Choroid plexus epithelial cell (primary cell): Measurements from ENCODE around the gene SPOCK3.

ENCODE experiments used
- DNase-seq: peaks from one replicate; pipeline ENCODE4 v3.0.0-alpha.2; 2010; ENCODE audit warnings: low read depth
- H3K4me3 ChIP-seq: 2 replicates; pipeline ENCODE4 v1.5.1; 2011; ENCODE audit warnings: low read depth, mild to moderate bottlenecking, control low read depth, low read length, moderate library complexity
- CTCF ChIP-seq: conservative IDR thresholded peaks from 2 replicates; pipeline ENCODE4 v1.5.1; 2011; ENCODE audit warnings: low read depth, mild to moderate bottlenecking, control low read depth, inconsistent platforms, low read length, moderate library complexity

Gene SPOCK3

GRCh38 chr4:167177925-167178324, 56.4 kb downstream of the SPOCK3 start:
- DNase-seq, result no peak

GRCh38 chr4:167176723-167177367, 57.4 kb downstream of the SPOCK3 start:
- no peak overlapping the region for H3K4me3 ChIP-seq
- TF ChIP-seq CTCF, result no peak
- DNase-seq, result no peak

More at GRCh38 chr4:167177925-167178324, 56.4 kb downstream of the SPOCK3 start:
- no peak for TF ChIP-seq CTCF
- H3K4me3 ChIP-seq, result no peak overlapping the region

- TF ChIP-seq CTCF, result no peak
Observed at GRCh38 chr4:167171928-167172327, 62.4 kb downstream of the SPOCK3 start.

GRCh38 chr4:167168611-167169010, 65.7 kb downstream of the SPOCK3 start:
- H3K4me3 ChIP-seq, result no peak overlapping the region
- no peak for TF ChIP-seq CTCF
- DNase-seq, result no peak

More at GRCh38 chr4:167171928-167172327, 62.4 kb downstream of the SPOCK3 start:
- DNase-seq, result no peak
- no peak overlapping the region for H3K4me3 ChIP-seq

GRCh38 chr4:167150587-167150986, 83.7 kb downstream of the SPOCK3 start:
- TF ChIP-seq CTCF, result no peak
- no peak overlapping the region for H3K4me3 ChIP-seq
- DNase-seq, result no peak

- no peak overlapping the region for H3K4me3 ChIP-seq
- TF ChIP-seq CTCF, result no peak
- DNase-seq, result no peak
Observed at GRCh38 chr4:167144605-167145004, 89.7 kb downstream of the SPOCK3 start.

GRCh38 chr4:167143018-167143417, 91.3 kb downstream of the SPOCK3 start:
- no peak for TF ChIP-seq CTCF
- H3K4me3 ChIP-seq, result no peak overlapping the region
- DNase-seq, result no peak
